Measurements from ENCODE around the gene ZNF22.
A peak's percentile ranks its signal among the peaks of the same experiment; 100 is the strongest.

ZNF22 gene

GRCh38 chr10:44979281-44980191 is 21.2 kb upstream of the ZNF22 start:
- Histone ChIP-seq H3K4me1 (ENCODE audit: control insufficient read depth, insufficient read depth, low read length, poor library complexity, severe bottlenecking) (peaks cover 74% of the 10 kb centered on the region), H3K27ac (ENCODE audit: low read depth, low read length, severe bottlenecking) (peak overlapping the region; percentile 72), H3K9me3 (ENCODE audit: control insufficient read depth, low read length) (no peaks in the 10 kb centered on the region), H3K4me3 (ENCODE audit: extremely low read depth, insufficient read depth, low read length, poor library complexity, severe bottlenecking) (no peak overlapping the region), H3K36me3 (ENCODE audit: control insufficient read depth, insufficient read depth, low read length) (peaks cover 10% of the 10 kb centered on the region)
- WGBS, 2 experiments (ENCODE audit: insufficient coverage in 2 of 2) = 81 to 85% methylated on average over 12 of the region's 13 CpGs

- WGBS, 2 experiments (ENCODE audit: insufficient coverage in 2 of 2) = 69 to 73% methylated on average over 11 to 12 of the region's 14 CpGs
- Histone ChIP-seq H3K4me1 (ENCODE audit: control insufficient read depth, insufficient read depth, low read length, poor library complexity, severe bottlenecking) (peaks cover 80% of the 10 kb centered on the region), H3K9me3 (ENCODE audit: control insufficient read depth, low read length) (no peaks in the 10 kb centered on the region), H3K4me3 (ENCODE audit: extremely low read depth, insufficient read depth, low read length, poor library complexity, severe bottlenecking) (no peak overlapping the region), H3K36me3 (ENCODE audit: control insufficient read depth, insufficient read depth, low read length) (peaks cover 10% of the 10 kb centered on the region), H3K27ac (ENCODE audit: low read depth, low read length, severe bottlenecking) (peak overlapping the region; percentile 65)
Measured at GRCh38 chr10:44980309-44981171, 20.2 kb upstream of the ZNF22 start.

- peaks cover 10% of the 10 kb centered on the region for H3K36me3 ChIP-seq (ENCODE audit: control insufficient read depth, insufficient read depth, low read length)
- peaks cover 80% of the 10 kb centered on the region for H3K4me1 ChIP-seq (ENCODE audit: control insufficient read depth, insufficient read depth, low read length, poor library complexity, severe bottlenecking)
- H3K9me3 ChIP-seq (ENCODE audit: control insufficient read depth, low read length) = no peaks in the 10 kb centered on the region
- peak overlapping the region; percentile 65 for H3K27ac ChIP-seq (ENCODE audit: low read depth, low read length, severe bottlenecking)
- 86 to 96% methylated on average over 7 to 11 of the region's 11 CpGs for WGBS, 2 experiments (ENCODE audit: insufficient coverage in 2 of 2)
- H3K4me3 ChIP-seq (ENCODE audit: extremely low read depth, insufficient read depth, low read length, poor library complexity, severe bottlenecking) = no peak overlapping the region
Measured at GRCh38 chr10:44981172-44982113, 19.3 kb upstream of the ZNF22 start.

- H3K36me3 ChIP-seq (ENCODE audit: control insufficient read depth, insufficient read depth, low read length) = peaks cover 4% of the 10 kb centered on the region
- peak overlapping the region; percentile 65 for H3K27ac ChIP-seq (ENCODE audit: low read depth, low read length, severe bottlenecking)
- 88 to 95% methylated on average over 9 of the region's 9 CpGs for WGBS, 2 experiments (ENCODE audit: insufficient coverage in 2 of 2)
- H3K9me3 ChIP-seq (ENCODE audit: control insufficient read depth, low read length) = no peaks in the 10 kb centered on the region
- H3K4me1 ChIP-seq (ENCODE audit: control insufficient read depth, insufficient read depth, low read length, poor library complexity, severe bottlenecking) = peaks cover 84% of the 10 kb centered on the region
- no peak overlapping the region for H3K4me3 ChIP-seq (ENCODE audit: extremely low read depth, insufficient read depth, low read length, poor library complexity, severe bottlenecking)
Measured at GRCh38 chr10:44982114-44982460, 18.6 kb upstream of the ZNF22 start.

- H3K27ac ChIP-seq (ENCODE audit: low read depth, low read length, severe bottlenecking) = no peak overlapping the region
- H3K36me3 ChIP-seq (ENCODE audit: control insufficient read depth, insufficient read depth, low read length) = peaks cover 1% of the 10 kb centered on the region
- WGBS, 2 experiments (ENCODE audit: insufficient coverage in 2 of 2) = 87 to 95% methylated on average over 7 to 9 of the region's 9 CpGs
- H3K9me3 ChIP-seq (ENCODE audit: control insufficient read depth, low read length) = no peaks in the 10 kb centered on the region
- no peak overlapping the region for H3K4me3 ChIP-seq (ENCODE audit: extremely low read depth, insufficient read depth, low read length, poor library complexity, severe bottlenecking)
- peaks cover 80% of the 10 kb centered on the region for H3K4me1 ChIP-seq (ENCODE audit: control insufficient read depth, insufficient read depth, low read length, poor library complexity, severe bottlenecking)
Measured at GRCh38 chr10:44982496-44982895, 18.2 kb upstream of the ZNF22 start.

- H3K27ac ChIP-seq (ENCODE audit: low read depth, low read length, severe bottlenecking) = no peak overlapping the region
- H3K36me3 ChIP-seq (ENCODE audit: control insufficient read depth, insufficient read depth, low read length) = no peaks in the 10 kb centered on the region
- no peak overlapping the region for H3K4me3 ChIP-seq (ENCODE audit: extremely low read depth, insufficient read depth, low read length, poor library complexity, severe bottlenecking)
- 92 to 95% methylated on average over 12 to 13 of the region's 13 CpGs for WGBS, 2 experiments (ENCODE audit: insufficient coverage in 2 of 2)
- H3K4me1 ChIP-seq (ENCODE audit: control insufficient read depth, insufficient read depth, low read length, poor library complexity, severe bottlenecking) = peaks cover 73% of the 10 kb centered on the region
- H3K9me3 ChIP-seq (ENCODE audit: control insufficient read depth, low read length) = no peaks in the 10 kb centered on the region
Measured at GRCh38 chr10:44983066-44983894, 17.4 kb upstream of the ZNF22 start.

- Histone ChIP-seq H3K9me3 (ENCODE audit: control insufficient read depth, low read length) (no peaks in the 10 kb centered on the region), H3K4me1 (ENCODE audit: control insufficient read depth, insufficient read depth, low read length, poor library complexity, severe bottlenecking) (peaks cover 68% of the 10 kb centered on the region), H3K4me3 (ENCODE audit: extremely low read depth, insufficient read depth, low read length, poor library complexity, severe bottlenecking) (no peak overlapping the region), H3K36me3 (ENCODE audit: control insufficient read depth, insufficient read depth, low read length) (no peaks in the 10 kb centered on the region), H3K27ac (ENCODE audit: low read depth, low read length, severe bottlenecking) (no peak overlapping the region)
- 91 to 95% methylated on average over 10 of the region's 10 CpGs for WGBS, 2 experiments (ENCODE audit: insufficient coverage in 2 of 2)
Measured at GRCh38 chr10:44983895-44984278, 16.8 kb upstream of the ZNF22 start.

GRCh38 chr10:44984671-44985101 is 16.0 kb upstream of the ZNF22 start:
- H3K27ac ChIP-seq (ENCODE audit: low read depth, low read length, severe bottlenecking) = peak overlapping the region; percentile 73
- WGBS, 2 experiments (ENCODE audit: insufficient coverage in 2 of 2) = 98 to 100% methylated on average over 14 to 15 of the region's 15 CpGs

GRCh38 chr10:44985175-44985681 is 15.5 kb upstream of the ZNF22 start:
- Histone ChIP-seq H3K36me3 (ENCODE audit: control insufficient read depth, insufficient read depth, low read length) (no peaks in the 10 kb centered on the region), H3K4me1 (ENCODE audit: control insufficient read depth, insufficient read depth, low read length, poor library complexity, severe bottlenecking) (peaks cover 61% of the 10 kb centered on the region), H3K27ac (ENCODE audit: low read depth, low read length, severe bottlenecking) (peak overlapping the region; percentile 73), H3K4me3 (ENCODE audit: extremely low read depth, insufficient read depth, low read length, poor library complexity, severe bottlenecking) (no peak overlapping the region), H3K9me3 (ENCODE audit: control insufficient read depth, low read length) (no peaks in the 10 kb centered on the region)
- 90 to 92% methylated on average over 6 to 7 of the region's 9 CpGs for WGBS, 2 experiments (ENCODE audit: insufficient coverage in 2 of 2)

More at GRCh38 chr10:44984671-44985101, 16.0 kb upstream of the ZNF22 start:
- Histone ChIP-seq H3K9me3 (ENCODE audit: control insufficient read depth, low read length) (no peaks in the 10 kb centered on the region), H3K4me3 (ENCODE audit: extremely low read depth, insufficient read depth, low read length, poor library complexity, severe bottlenecking) (no peak overlapping the region), H3K4me1 (ENCODE audit: control insufficient read depth, insufficient read depth, low read length, poor library complexity, severe bottlenecking) (peaks cover 62% of the 10 kb centered on the region), H3K36me3 (ENCODE audit: control insufficient read depth, insufficient read depth, low read length) (no peaks in the 10 kb centered on the region)
